Left lung (tissue), 10 donors: ENCODE data around the gene GPR173. TPM values are rescaled to one million over a fixed set of nuclear protein-coding genes. Genes with fewer than 3 reads are reported as not detected.

Source experiments
- ATAC-seq: fragments of 200-7000 bp; cut with Tn5 transposase; one replicate; pipeline ENCODE4 v1.9.1; 2020; ENCODE audit warnings: moderate library complexity
- DNase-seq, 4 donors: peaks; one replicate each; pipeline ENCODE4 v3.0.0-alpha.2; 2013 to 2020
- H3K27ac ChIP-seq, 2 donors: fragments of 200-600 bp; sonication (generic) in 1 of 2; one replicate each; pipeline versions ENCODE4 v1.5.0 to v1.8.0; 2020 to 2021
- H3K27me3 ChIP-seq, 2 donors: fragments of 200-600 bp; sonication (generic) in 1 of 2; one replicate each; pipeline versions ENCODE4 v1.5.0 to v1.8.0; 2020 to 2021
- H3K36me3 ChIP-seq, 2 donors: fragments of 200-600 bp; sonication (generic) in 1 of 2; one replicate each; pipeline versions ENCODE4 v1.5.0 to v1.8.0; 2020 to 2021
- H3K4me1 ChIP-seq, 2 donors: fragments of 200-600 bp; one replicate each; pipeline ENCODE4 v1.8.0; 2021
- H3K4me3 ChIP-seq, 2 donors: fragments of 200-600 bp; sonication (generic) in 1 of 2; one replicate each; pipeline versions ENCODE4 v1.5.0 to v1.8.0; 2020 to 2021; ENCODE audit warnings: mild to moderate bottlenecking in 1 of 2
- H3K9me3 ChIP-seq, 2 donors: fragments of 200-600 bp; sonication (generic) in 1 of 2; one replicate each; pipeline versions ENCODE4 v1.5.0 to v1.8.0; 2020 to 2021
- CTCF ChIP-seq, 2 donors: fragments of 200-600 bp; sonication (generic) in 1 of 2; IDR thresholded peaks; one replicate each; pipeline versions ENCODE4 v1.5.0 to v1.8.0; 2021; ENCODE audit warnings: antibody characterized with exemption in 2 of 2
- intact Hi-C, 2 donors: fragments of 100-400 bp; cut with DNase I; formaldehyde crosslinking; loops; one replicate each; pipeline versions ENCODE4 v1.11.2 to v1.14.2; 2022
- polyA plus RNA-seq, 6 donors: library from polyadenylated mRNA; unstranded; fragments of 120-200 nt; gene quantifications; one replicate each; pipeline ENCODE4 v1.2.1, GENCODE V29; 2013; ENCODE audit not compliant: insufficient read length in 6 of 6
- total RNA-seq, 2 donors: library from RNA; stranded (reverse); fragmentation: NEBNext Ultra II Directional; extraction: Animal tissue kit (Norgen Biotek cat#: 25700); gene quantifications; one replicate each; pipeline ENCODE4 v1.2.1, GENCODE V29; 2021
- donor health status: DM: no; HTN: yes; CAD: no.
- donor health status: DM: no; HTN: no; CAD: no.

Gene GPR173
- total and polyA plus RNA-seq, 8 donors, result 2.0 to 19.8 (median 14.5) TPM

- Histone ChIP-seq H3K27ac (peak overlapping the region; percentile 59 to 64), H3K9me3 (no peaks in the 10 kb centered on the region), H3K27me3 (no peaks in the 10 kb centered on the region), H3K36me3 (peaks cover 0 to 9% of the 10 kb centered on the region in 2 donors), H3K4me3 (peak overlapping the region; percentile 10 to 22), H3K4me1 (peaks cover 0 to 3% of the 10 kb centered on the region in 2 donors)
- DNase-seq, result peak; percentile 56 to 89 (median 80)
- ATAC-seq, result peak; percentile 82
- intact Hi-C loops, result no loop called here
- no peak for TF ChIP-seq CTCF (IDR thresholded peaks at IDR 0.05)
These were observed 39.8 kb downstream of the GPR173 start for GRCh38 chrX:53088136-53088974.

- ATAC-seq, result peak; percentile 36
- DNase-seq, result peak in 1 of 4 donors; percentile 66
- H3K27me3 ChIP-seq, result no peaks in the 10 kb centered on the region
These were observed 40.7 kb downstream of the GPR173 start for GRCh38 chrX:53089224-53089842.

GRCh38 chrX:53089925-53090324 lies 41.3 kb downstream of the GPR173 start:
- no peak overlapping the region for H3K4me3 ChIP-seq
- no peak for ATAC-seq
- H3K4me1 ChIP-seq, result peaks cover 0 to 3% of the 10 kb centered on the region in 2 donors
- no peak overlapping the region for H3K27ac ChIP-seq
- intact Hi-C loops, result no loop called here
- no peak for DNase-seq
- no peaks in the 10 kb centered on the region for H3K27me3 ChIP-seq
- TF ChIP-seq CTCF (IDR thresholded peaks at IDR 0.05), result no peak
- H3K36me3 ChIP-seq, result peaks cover 0 to 9% of the 10 kb centered on the region in 2 donors
- no peaks in the 10 kb centered on the region for H3K9me3 ChIP-seq

More at GRCh38 chrX:53089224-53089842, 40.7 kb downstream of the GPR173 start:
- peaks cover 0 to 3% of the 10 kb centered on the region in 2 donors for H3K4me1 ChIP-seq
- intact Hi-C loops, result no loop called here
- H3K4me3 ChIP-seq, result peak overlapping the region; percentile 10 to 22
- H3K36me3 ChIP-seq, result peaks cover 0 to 9% of the 10 kb centered on the region in 2 donors
- H3K27ac ChIP-seq, result peak overlapping the region; percentile 59 to 64
- H3K9me3 ChIP-seq, result no peaks in the 10 kb centered on the region
- TF ChIP-seq CTCF (IDR thresholded peaks at IDR 0.05), result peak; percentile 70 to 71

- no peak for TF ChIP-seq CTCF (IDR thresholded peaks at IDR 0.05)
- intact Hi-C loops, result no loop called here
- no peaks in the 10 kb centered on the region for H3K27me3 ChIP-seq
- H3K9me3 ChIP-seq, result no peaks in the 10 kb centered on the region
- ATAC-seq (peak; percentile 20), DNase-seq (no peak)
- peaks cover 0 to 3% of the 10 kb centered on the region in 2 donors for H3K4me1 ChIP-seq
- H3K27ac ChIP-seq, result peak overlapping the region in 1 of 2 donors; percentile 19
- H3K36me3 ChIP-seq, result no peaks in the 10 kb centered on the region
- no peak overlapping the region for H3K4me3 ChIP-seq
These were observed 42.8 kb downstream of the GPR173 start for GRCh38 chrX:53091354-53091753.

- TF ChIP-seq CTCF (IDR thresholded peaks at IDR 0.05), result peak; percentile 29 to 69
- no peaks in the 10 kb centered on the region for H3K27me3 ChIP-seq
- peak overlapping the region; percentile 74 to 89 for H3K27ac ChIP-seq
- ATAC-seq (peak; percentile 81), DNase-seq (peak in 3 of 4 donors; percentile 75 to 93 (median 84))
- no peaks in the 10 kb centered on the region for H3K36me3 ChIP-seq
- H3K4me1 ChIP-seq, result peaks cover 0 to under 1% of the 10 kb centered on the region in 2 donors
- intact Hi-C loops, result no loop called here
- no peaks in the 10 kb centered on the region for H3K9me3 ChIP-seq
- H3K4me3 ChIP-seq, result peak overlapping the region; percentile 27 to 61
These were observed 44.6 kb downstream of the GPR173 start for GRCh38 chrX:53093177-53093655.
